LNCAP (cell line): Measurements from ENCODE around the gene TMEM9.

ENCODE experiments used
- TF ChIP-seq, protein P1 (sequence below): fragments of 450-650 bp; IDR thresholded peaks from 2 replicates; pipeline ENCODE4 v1.5.1; 2017; ENCODE audit warnings: mild to moderate bottlenecking

TMEM9 gene

DNA sequence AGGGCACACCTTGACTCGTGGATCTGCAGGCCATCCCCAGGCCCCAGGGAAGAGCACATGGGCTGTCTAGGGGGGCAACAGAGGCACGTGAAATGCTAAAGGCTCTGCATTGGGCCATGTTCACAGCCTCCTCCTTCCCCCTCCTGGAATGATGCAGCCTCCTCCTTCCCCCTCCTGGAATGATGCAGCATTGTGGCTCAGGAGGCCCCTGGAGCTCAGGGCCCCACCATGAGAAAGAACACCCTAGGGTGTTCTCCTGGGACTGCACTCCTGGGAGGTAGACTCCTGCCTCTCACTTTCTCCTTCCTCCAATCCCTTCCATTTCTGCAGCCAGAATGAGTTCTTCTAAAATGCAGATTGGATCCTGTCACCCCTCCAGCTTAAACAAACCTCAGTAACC is 34.8 kb upstream of the TMEM9 start:
- TF ChIP-seq, protein P1, sequence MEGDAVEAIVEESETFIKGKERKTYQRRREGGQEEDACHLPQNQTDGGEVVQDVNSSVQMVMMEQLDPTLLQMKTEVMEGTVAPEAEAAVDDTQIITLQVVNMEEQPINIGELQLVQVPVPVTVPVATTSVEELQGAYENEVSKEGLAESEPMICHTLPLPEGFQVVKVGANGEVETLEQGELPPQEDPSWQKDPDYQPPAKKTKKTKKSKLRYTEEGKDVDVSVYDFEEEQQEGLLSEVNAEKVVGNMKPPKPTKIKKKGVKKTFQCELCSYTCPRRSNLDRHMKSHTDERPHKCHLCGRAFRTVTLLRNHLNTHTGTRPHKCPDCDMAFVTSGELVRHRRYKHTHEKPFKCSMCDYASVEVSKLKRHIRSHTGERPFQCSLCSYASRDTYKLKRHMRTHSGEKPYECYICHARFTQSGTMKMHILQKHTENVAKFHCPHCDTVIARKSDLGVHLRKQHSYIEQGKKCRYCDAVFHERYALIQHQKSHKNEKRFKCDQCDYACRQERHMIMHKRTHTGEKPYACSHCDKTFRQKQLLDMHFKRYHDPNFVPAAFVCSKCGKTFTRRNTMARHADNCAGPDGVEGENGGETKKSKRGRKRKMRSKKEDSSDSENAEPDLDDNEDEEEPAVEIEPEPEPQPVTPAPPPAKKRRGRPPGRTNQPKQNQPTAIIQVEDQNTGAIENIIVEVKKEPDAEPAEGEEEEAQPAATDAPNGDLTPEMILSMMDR: no peak

DNA sequence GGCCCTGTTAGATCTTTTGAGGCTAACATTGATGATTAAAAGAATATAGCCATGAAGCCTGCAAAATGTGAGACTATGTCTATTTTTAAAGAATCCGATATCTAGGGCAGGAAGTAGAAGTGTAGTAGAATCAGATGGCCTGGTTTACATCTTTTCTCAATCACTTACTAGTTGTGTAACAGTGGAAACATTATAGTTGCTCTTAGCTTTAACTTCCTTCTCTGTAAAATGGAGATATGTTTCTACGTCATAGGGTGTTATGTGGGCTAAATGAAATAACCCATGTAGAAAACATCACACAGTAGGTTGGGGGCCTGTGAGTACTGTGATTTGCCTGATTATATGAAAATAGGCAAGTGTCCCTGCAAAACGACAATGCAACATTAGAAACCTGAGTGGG is 31.9 kb upstream of the TMEM9 start:
- TF ChIP-seq, protein P1: no peak

DNA sequence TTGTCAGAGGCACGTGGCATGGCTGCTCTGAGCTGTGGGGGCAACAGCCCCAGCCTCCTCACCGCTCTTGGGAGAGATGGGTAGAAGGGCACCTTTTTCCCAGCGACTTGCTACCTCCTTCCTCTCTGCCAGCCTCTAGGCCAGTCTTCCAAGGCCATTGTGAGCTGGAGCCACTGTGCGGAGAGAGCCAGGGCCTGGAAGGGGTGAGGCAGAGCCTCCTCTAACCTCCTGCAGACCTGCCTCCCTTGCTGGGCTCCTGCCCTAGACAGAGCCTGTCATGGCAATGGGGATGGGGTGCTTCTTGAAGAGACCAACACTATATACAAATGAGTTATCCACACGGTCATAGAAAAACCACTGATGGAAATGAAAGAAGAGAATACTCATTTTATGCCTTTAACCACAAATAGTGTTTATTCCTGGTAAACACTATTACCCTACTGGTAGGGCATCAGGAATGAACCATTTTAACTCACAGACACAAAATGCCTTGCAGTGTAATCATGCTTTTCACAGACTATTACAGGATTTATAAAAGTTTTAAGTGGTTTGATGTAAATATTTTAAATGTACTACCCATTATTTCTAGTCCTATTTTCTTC is 31.4 kb upstream of the TMEM9 start:
- TF ChIP-seq, protein P1: no peak

DNA sequence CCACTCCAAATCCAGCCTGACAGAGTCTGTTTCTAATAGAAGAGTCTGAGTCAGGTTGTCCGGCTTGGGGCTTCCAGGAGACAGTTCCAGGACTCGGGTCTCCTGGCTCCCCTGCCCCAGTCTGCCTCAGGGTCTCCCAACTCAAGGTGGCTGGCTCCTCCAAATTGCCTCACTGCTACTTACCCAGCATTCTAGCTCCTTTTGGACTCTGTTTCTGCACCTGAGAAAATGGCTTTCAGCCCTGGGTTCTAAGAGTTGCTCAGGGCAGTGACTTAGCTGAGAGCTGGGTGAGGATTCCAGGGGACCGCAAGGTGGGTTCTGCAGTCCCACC is 30.8 kb upstream of the TMEM9 start:
- TF ChIP-seq, protein P1: no peak; the same call in 1 of the 2 replicates

DNA sequence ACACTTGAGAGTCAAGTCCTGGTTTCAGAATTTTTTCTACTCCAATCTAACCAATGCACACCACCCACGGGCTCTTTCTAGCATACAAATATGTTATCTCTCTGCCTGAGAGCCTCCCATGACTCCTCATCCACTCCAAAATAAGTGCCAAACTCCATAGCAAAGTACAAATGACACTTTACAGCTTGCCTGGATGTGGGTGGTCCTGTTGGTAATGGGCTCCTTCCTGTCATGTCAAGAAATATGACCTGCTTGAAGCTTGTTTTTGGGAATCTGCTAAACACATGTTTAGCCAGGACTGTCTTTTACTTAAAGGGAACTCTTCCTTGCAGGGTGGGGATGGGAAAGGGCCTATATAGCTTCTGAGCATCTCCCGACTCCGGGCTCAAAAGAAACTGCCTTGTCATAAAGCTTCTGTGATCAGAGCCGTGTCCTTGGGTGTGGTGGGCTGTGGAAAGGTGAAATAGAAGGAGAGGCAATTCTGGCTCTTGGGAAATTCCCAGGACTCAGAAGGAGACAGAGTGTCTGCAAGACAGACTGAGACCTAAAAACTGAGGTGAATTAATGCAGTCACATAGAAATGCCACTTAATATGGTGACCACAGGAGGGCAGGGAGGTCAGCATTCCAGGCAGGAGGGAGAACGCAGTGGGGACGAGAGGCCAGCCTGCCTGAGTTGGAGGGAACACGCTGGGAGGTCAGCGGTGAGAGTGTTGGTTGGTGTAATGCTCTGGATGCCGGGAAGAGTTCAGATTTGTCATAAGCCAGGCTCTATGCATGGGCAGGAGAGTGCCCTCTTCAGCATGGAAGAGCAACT is 30.2 kb upstream of the TMEM9 start:
- TF ChIP-seq, protein P1: peak; percentile 67; the same call in 1 of the 2 replicates

DNA sequence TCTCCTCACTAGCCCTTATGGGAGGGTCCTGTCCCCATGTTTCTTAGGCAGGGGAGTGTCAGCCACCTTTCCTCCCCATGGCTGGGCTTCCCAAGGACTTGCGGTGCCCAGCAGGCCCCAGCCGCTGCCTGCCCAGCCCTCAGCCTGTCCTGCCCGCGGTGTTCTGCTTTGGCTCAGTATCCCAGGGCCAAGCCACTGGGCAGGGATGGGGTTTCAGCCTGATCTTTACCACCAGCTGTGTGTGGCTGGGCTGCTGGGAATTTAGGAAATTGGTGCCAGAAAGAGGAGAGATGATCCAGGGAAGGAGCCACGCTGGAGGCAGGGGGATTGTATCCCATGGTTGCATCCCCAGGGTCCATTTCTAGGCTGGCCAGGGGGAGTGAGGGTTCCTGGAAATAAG is 29.5 kb upstream of the TMEM9 start:
- TF ChIP-seq, protein P1: no peak

DNA sequence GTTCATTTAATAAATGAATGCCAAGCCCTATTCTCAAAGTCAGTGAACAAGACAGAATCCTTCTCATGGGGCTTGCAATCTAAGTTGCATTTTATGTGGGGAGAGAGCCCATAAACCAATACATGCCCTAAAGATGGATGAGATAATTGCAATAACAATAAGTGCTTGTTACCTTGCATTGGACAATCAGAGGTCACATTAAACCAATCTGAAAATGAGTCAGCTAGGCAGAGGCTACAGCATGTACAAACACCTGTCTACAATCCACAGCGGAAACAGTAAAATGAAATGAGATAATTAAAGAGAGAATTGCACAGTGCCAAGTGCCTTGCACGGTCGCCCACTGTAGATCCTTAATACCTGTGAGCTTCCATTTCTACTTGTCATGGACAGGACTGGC is 28.9 kb upstream of the TMEM9 start:
- TF ChIP-seq, protein P1: no peak
